Liver (tissue), 3 donors: ENCODE data around the gene TEKTIP1.

Experiments
- CTCF ChIP-seq: fragments of 150-350 bp; IDR thresholded peaks from 2 replicates; pipeline ENCODE4 v1.5.1; 2017; ENCODE audit warnings: improper control_type of control experiment, low read depth, low read length; ENCODE audit not compliant: missing input control
- FOXA1 ChIP-seq: IDR thresholded peaks from 2 replicates; pipeline ENCODE4 v1.6.1; 2016; ENCODE audit warnings: antibody characterized with exemption
- GABPA ChIP-seq, 2 donors: IDR thresholded peaks in 1 of 2; conservative IDR thresholded peaks in 1 of 2; 2 replicates each; pipeline ENCODE4 v1.6.1; 2016; ENCODE audit warnings: antibody characterized with exemption in 2 of 2, mild to moderate bottlenecking in 1 of 2, moderate library complexity in 1 of 2
- REST ChIP-seq: IDR thresholded peaks from 2 replicates; pipeline ENCODE4 v1.6.1; 2016; ENCODE audit warnings: antibody characterized with exemption, mild to moderate bottlenecking
- SP1 ChIP-seq: IDR thresholded peaks from 2 replicates; pipeline ENCODE4 v1.6.1; 2018; ENCODE audit warnings: antibody characterized with exemption, mild to moderate bottlenecking
- donor health status: healthy.
- donor health status: healthy.

- TF ChIP-seq CTCF (no peak), REST (no peak), SP1 (peak; percentile 60), FOXA1 (peak; percentile 81), GABPA (IDR thresholded peaks at IDR 0.05 in 1 of 2, conservative IDR thresholded peaks at IDR 0.05 in 1 of 2) (no peak)
Measured at GRCh38 chr19:3516675-3517207, 22.2 kb upstream of the TEKTIP1 start.
